Calu3 (cell line): ENCODE results near the gene COX7A2L. TPM values are rescaled to one million over a fixed set of nuclear protein-coding genes. Genes with fewer than 3 reads are reported as not detected.

Experiments used
- BruUV-seq: library from RNA; stranded (reverse); fragments of 400-500 nt; replicated peaks from 2 replicates; lab custom pipeline; 2021; lab: Mats Ljungman, UMichigan
- CTCF ChIA-PET: fragments of 300-600 bp; sonication (Branson Sonifier 250); formaldehyde crosslinking; loops from one replicate; lab custom pipeline; 2022; ENCODE audit warnings: antibody characterized with exemption; lab: Charles Lee
- DNase-seq: peaks from one replicate; pipeline ENCODE4 v3.0.0; 2022
- H3K27ac Mint-ChIP-seq: one replicate; pipeline ENCODE4 v1.8.0; 2022; ENCODE audit warnings: mixed read lengths; ENCODE audit not compliant: unreplicated experiment
- H3K27me3 Mint-ChIP-seq: one replicate; pipeline ENCODE4 v1.8.0; 2022; ENCODE audit warnings: mixed read lengths; ENCODE audit not compliant: unreplicated experiment
- H3K36me3 Mint-ChIP-seq: one replicate; pipeline ENCODE4 v1.8.0; 2022; ENCODE audit warnings: mild to moderate bottlenecking, moderate library complexity, mixed read lengths; ENCODE audit not compliant: insufficient read depth, unreplicated experiment
- H3K4me1 Mint-ChIP-seq: one replicate; pipeline ENCODE4 v1.8.0; 2022; ENCODE audit warnings: mild to moderate bottlenecking, low read depth, mixed read lengths; ENCODE audit not compliant: unreplicated experiment
- H3K4me3 Mint-ChIP-seq: one replicate; pipeline ENCODE4 v1.8.0; 2022; ENCODE audit warnings: mild to moderate bottlenecking, low read depth, moderate library complexity, mixed read lengths; ENCODE audit not compliant: unreplicated experiment
- H3K9me3 Mint-ChIP-seq: one replicate; pipeline ENCODE4 v1.8.0; 2022; ENCODE audit warnings: low read depth, mixed read lengths; ENCODE audit not compliant: unreplicated experiment
- CTCF ChIP-seq: fragments of 200-600 bp; IDR thresholded peaks from one replicate; pipeline ENCODE4 v1.8.0; 2022; ENCODE audit warnings: antibody characterized with exemption; ENCODE audit not compliant: unreplicated experiment
- intact Hi-C: fragments of 100-400 bp; cut with micrococcal nuclease; formaldehyde crosslinking; loops from one replicate; pipeline ENCODE4 v1.10.0; 2022; ENCODE audit not compliant: unreplicated experiment
- total RNA-seq: library from RNA; stranded (reverse); gene quantifications from 2 replicates; pipeline ENCODE4 v1.2.3, GENCODE V29; 2022

COX7A2L gene
- total RNA-seq, 1 experiment from 2014 or later: 98.0 TPM

- Mint-ChIP-seq H3K4me3 (no peak overlapping the region), H3K27me3 (no peaks in the 10 kb centered on the region), H3K4me1 (no peaks in the 10 kb centered on the region), H3K36me3 (peaks cover 44% of the 10 kb centered on the region), H3K27ac (no peak overlapping the region), H3K9me3 (no peaks in the 10 kb centered on the region)
- no peak for DNase-seq
- BruUV-seq: no TSS peak
- TF ChIP-seq CTCF: no peak
- CTCF ChIA-PET: no interaction called here
- intact Hi-C loops: no loop called here
Observed at GRCh38 chr2:42332575-42332974, 28.4 kb downstream of the COX7A2L start.

- Mint-ChIP-seq H3K27ac (no peak overlapping the region), H3K4me1 (no peaks in the 10 kb centered on the region), H3K4me3 (no peak overlapping the region), H3K36me3 (peaks cover 43% of the 10 kb centered on the region), H3K27me3 (no peaks in the 10 kb centered on the region), H3K9me3 (no peaks in the 10 kb centered on the region)
- BruUV-seq: no TSS peak
- intact Hi-C loops: no loop called here
- TF ChIP-seq CTCF: no peak
- DNase-seq: no peak
- CTCF ChIA-PET: no interaction called here
Observed at GRCh38 chr2:42331569-42332284, 29.3 kb downstream of the COX7A2L start.

- H3K4me1 Mint-ChIP-seq: no peaks in the 10 kb centered on the region
- no peak overlapping the region for H3K4me3 Mint-ChIP-seq
- no peak overlapping the region for H3K27ac Mint-ChIP-seq
- BruUV-seq: no TSS peak
- no peak for TF ChIP-seq CTCF
- H3K9me3 Mint-ChIP-seq: no peaks in the 10 kb centered on the region
- no peaks in the 10 kb centered on the region for H3K27me3 Mint-ChIP-seq
- CTCF ChIA-PET: no interaction called here
- intact Hi-C loops: loop anchor here (10.0 kb wide), 1 partner anchor 475 kb away; no protein-coding TSS in a partner anchor
- no peak for DNase-seq
- peaks cover 43% of the 10 kb centered on the region for H3K36me3 Mint-ChIP-seq
Observed at GRCh38 chr2:42329736-42330135, 31.3 kb downstream of the COX7A2L start.

- no peak overlapping the region for H3K4me3 Mint-ChIP-seq
- CTCF ChIA-PET: interaction anchor here (0.6 to 1.4 kb wide), 5 partner anchors 13 to 459 kb away, joined by 3 to 6 read pairs (median 3); no protein-coding TSS in a partner anchor
- no TSS peak for BruUV-seq
- no peak for DNase-seq
- no peak for TF ChIP-seq CTCF
- intact Hi-C loops: loop anchor here (1.0 to 10.0 kb wide), 2 partner anchors 233 to 474 kb away; no protein-coding TSS in a partner anchor
- no peaks in the 10 kb centered on the region for H3K4me1 Mint-ChIP-seq
- H3K36me3 Mint-ChIP-seq: peaks cover 42% of the 10 kb centered on the region
- H3K9me3 Mint-ChIP-seq: no peaks in the 10 kb centered on the region
- H3K27ac Mint-ChIP-seq: no peak overlapping the region
- no peaks in the 10 kb centered on the region for H3K27me3 Mint-ChIP-seq
Observed at GRCh38 chr2:42328923-42329322, 32.1 kb downstream of the COX7A2L start.
